ENCODE results near the gene HOXD4. TPM values are rescaled to one million over a fixed set of nuclear protein-coding genes. Genes with fewer than 3 reads are reported as not detected.

Gene HOXD4
- total RNA-seq, 1 donor from 2014 or later, result 4.1 TPM

- DNase-seq (ENCODE audit: low spot score), result no peak
Measured at GRCh38 chr2:176170602-176171305, 19.4 kb downstream of the HOXD4 start.

GRCh38 chr2:176171351-176172006, 20.1 kb downstream of the HOXD4 start:
- no peak for DNase-seq (ENCODE audit: low spot score)

GRCh38 chr2:176172007-176172894, 20.9 kb downstream of the HOXD4 start:
- DNase-seq (ENCODE audit: low spot score), result no peak

- no peak for DNase-seq (ENCODE audit: low spot score)
Measured at GRCh38 chr2:176172895-176173566, 21.7 kb downstream of the HOXD4 start.

GRCh38 chr2:176173567-176174381, 22.4 kb downstream of the HOXD4 start:
- DNase-seq (ENCODE audit: low spot score), result no peak

- DNase-seq (ENCODE audit: low spot score), result no peak
Measured at GRCh38 chr2:176174382-176174823, 23.1 kb downstream of the HOXD4 start.

- DNase-seq (ENCODE audit: low spot score), result no peak
Measured at GRCh38 chr2:176174824-176175708, 23.7 kb downstream of the HOXD4 start.

- no peak for DNase-seq (ENCODE audit: low spot score)
Measured at GRCh38 chr2:176175709-176176607, 24.6 kb downstream of the HOXD4 start.

- no peak for DNase-seq (ENCODE audit: low spot score)
Measured at GRCh38 chr2:176177580-176178037, 26.3 kb downstream of the HOXD4 start.

GRCh38 chr2:176178038-176178756, 26.8 kb downstream of the HOXD4 start:
- no peak for DNase-seq (ENCODE audit: low spot score)

- no peak for DNase-seq (ENCODE audit: low spot score)
Measured at GRCh38 chr2:176178757-176179295, 27.5 kb downstream of the HOXD4 start.

GRCh38 chr2:176181551-176181950, 30.2 kb downstream of the HOXD4 start:
- DNase-seq (ENCODE audit: low spot score), result no peak

GRCh38 chr2:176182671-176183070, 31.3 kb downstream of the HOXD4 start:
- no peak for DNase-seq (ENCODE audit: low spot score)

- DNase-seq (ENCODE audit: low spot score), result no peak
Measured at GRCh38 chr2:176184749-176185148, 33.4 kb downstream of the HOXD4 start.

- DNase-seq (ENCODE audit: low spot score), result no peak
Measured at GRCh38 chr2:176186024-176186423, 34.7 kb downstream of the HOXD4 start.

- no peak for DNase-seq (ENCODE audit: low spot score)
Measured at GRCh38 chr2:176187200-176187898, 36.0 kb downstream of the HOXD4 start.

Measured in mesenteric fat pad (tissue), 1 donor.